GM19023 (cell line): ENCODE data around the gene SLC30A2.

Source experiments
- ATAC-seq: cut with Tn5 transposase; IDR thresholded peaks from one replicate; pipeline ENCODE4 v1.9.1; 2021; ENCODE audit warnings: mild to moderate bottlenecking, moderate library complexity; ENCODE audit not compliant: unreplicated experiment

SLC30A2 gene

GRCh38 chr1:26041978-26042377 lies 3.9 kb downstream of the SLC30A2 start:
- ATAC-seq: no peak

- no peak for ATAC-seq
Measured at GRCh38 chr1:26041401-26041800, 4.5 kb downstream of the SLC30A2 start.

- ATAC-seq: no peak
Measured at GRCh38 chr1:26038904-26039303, 7.0 kb downstream of the SLC30A2 start.

- ATAC-seq: no peak
Measured at GRCh38 chr1:26038477-26038876, 7.4 kb downstream of the SLC30A2 start.

GRCh38 chr1:26037904-26038303 lies 8.0 kb downstream of the SLC30A2 start:
- ATAC-seq: no peak

- no peak for ATAC-seq
Measured at GRCh38 chr1:26036756-26037281, 9.1 kb downstream of the SLC30A2 start.

GRCh38 chr1:26035959-26036755 lies 9.8 kb downstream of the SLC30A2 start:
- peak; percentile 74 for ATAC-seq

- ATAC-seq: peak; percentile 88
Measured at GRCh38 chr1:26035203-26035958, 10.5 kb downstream of the SLC30A2 start.

GRCh38 chr1:26034504-26035202 lies 11.3 kb downstream of the SLC30A2 start:
- ATAC-seq: no peak

GRCh38 chr1:26032656-26033357 lies 13.1 kb downstream of the SLC30A2 start:
- no peak for ATAC-seq

GRCh38 chr1:26031611-26032220 lies 14.2 kb downstream of the SLC30A2 start:
- ATAC-seq: no peak

GRCh38 chr1:26031196-26031595 lies 14.7 kb downstream of the SLC30A2 start:
- no peak for ATAC-seq

- ATAC-seq: no peak
Measured at GRCh38 chr1:26029864-26030481, 15.9 kb downstream of the SLC30A2 start.

- ATAC-seq: no peak
Measured at GRCh38 chr1:26029054-26029863, 16.7 kb downstream of the SLC30A2 start.

- no peak for ATAC-seq
Measured at GRCh38 chr1:26028490-26028980, 17.4 kb downstream of the SLC30A2 start.

GRCh38 chr1:26027716-26028489 lies 18.0 kb downstream of the SLC30A2 start:
- ATAC-seq: no peak

- no peak for ATAC-seq
Measured at GRCh38 chr1:26025517-26025916, 20.4 kb downstream of the SLC30A2 start.

- ATAC-seq: no peak
Measured at GRCh38 chr1:26025060-26025459, 20.9 kb downstream of the SLC30A2 start.
